HG03558 (cell line): Measurements from ENCODE around the gene APBA2.

ENCODE experiments used
- ATAC-seq: cut with Tn5 transposase; IDR thresholded peaks from one replicate; pipeline ENCODE4 v1.9.1; 2021; ENCODE audit warnings: moderate number of reproducible peaks; ENCODE audit not compliant: unreplicated experiment; ENCODE audit errors: extremely low read depth

Gene APBA2

GRCh38 chr15:28930011-28930410, 44.2 kb downstream of the APBA2 start:
- ATAC-seq = no peak

- no peak for ATAC-seq
Measured at GRCh38 chr15:28930476-28931291, 44.9 kb downstream of the APBA2 start.

GRCh38 chr15:28931828-28932227, 46.1 kb downstream of the APBA2 start:
- no peak for ATAC-seq

- ATAC-seq = no peak
Measured at GRCh38 chr15:28932361-28932760, 46.6 kb downstream of the APBA2 start.

GRCh38 chr15:28933710-28934445, 48.1 kb downstream of the APBA2 start:
- ATAC-seq = no peak

- no peak for ATAC-seq
Measured at GRCh38 chr15:28934645-28935044, 48.9 kb downstream of the APBA2 start.

GRCh38 chr15:28935316-28935715, 49.5 kb downstream of the APBA2 start:
- ATAC-seq = no peak

- no peak for ATAC-seq
Measured at GRCh38 chr15:28936081-28936480, 50.3 kb downstream of the APBA2 start.

GRCh38 chr15:28936481-28936881, 50.7 kb downstream of the APBA2 start:
- ATAC-seq = no peak

- no peak for ATAC-seq
Measured at GRCh38 chr15:28937271-28937670, 51.5 kb downstream of the APBA2 start.

GRCh38 chr15:28942046-28942445, 56.3 kb downstream of the APBA2 start:
- ATAC-seq = no peak

- ATAC-seq = no peak
Measured at GRCh38 chr15:28942571-28942970, 56.8 kb downstream of the APBA2 start.

- ATAC-seq = no peak
Measured at GRCh38 chr15:28943146-28943545, 57.4 kb downstream of the APBA2 start.

GRCh38 chr15:28943611-28944230, 57.9 kb downstream of the APBA2 start:
- no peak for ATAC-seq

- ATAC-seq = no peak
Measured at GRCh38 chr15:28944286-28944685, 58.5 kb downstream of the APBA2 start.

- ATAC-seq = no peak
Measured at GRCh38 chr15:28944696-28945300, 59.0 kb downstream of the APBA2 start.

- ATAC-seq = no peak
Measured at GRCh38 chr15:28945626-28946230, 60.0 kb downstream of the APBA2 start.

- ATAC-seq = no peak
Measured at GRCh38 chr15:28946803-28947202, 61.0 kb downstream of the APBA2 start.

- no peak for ATAC-seq
Measured at GRCh38 chr15:28947221-28947674, 61.5 kb downstream of the APBA2 start.

GRCh38 chr15:28948036-28948435, 62.3 kb downstream of the APBA2 start:
- no peak for ATAC-seq
